OCI-LY7 (cell line): Measurements from ENCODE around the gene JPT1. TPM values are rescaled to one million over a fixed set of nuclear protein-coding genes. Genes with fewer than 3 reads are reported as not detected.

Experiments used
- BruUV-seq: library from RNA; stranded (reverse); fragments of 400-500 nt; replicated peaks from 2 replicates; lab custom pipeline; 2021; lab: Mats Ljungman, UMichigan
- CTCF ChIA-PET: fragments of 300-600 bp; sonication (Branson Sonifier 250); formaldehyde crosslinking; loops from one replicate; lab custom pipeline; 2022; ENCODE audit warnings: antibody characterized with exemption; ENCODE audit not compliant: unreplicated experiment; lab: Charles Lee
- POLR2A ChIA-PET: fragments of 300-600 bp; sonication (Branson Sonifier 250); formaldehyde crosslinking; loops from one replicate; lab custom pipeline; 2022; ENCODE audit warnings: antibody characterized with exemption; lab: Charles Lee
- DNase-seq: peaks from one replicate; pipeline ENCODE4 v3.0.0-alpha.2; 2015; ENCODE audit warnings: low spot score
- H2AFZ ChIP-seq: fragments of 200-600 bp; sonication (generic), shearing (Covaris generic); 2 replicates; pipeline ENCODE4 v1.6.1; 2014; ENCODE audit warnings: mild to moderate bottlenecking, antibody characterized with exemption, low read length, moderate library complexity
- H3K27ac ChIP-seq: fragments of 200-600 bp; sonication (generic); 2 replicates; pipeline ENCODE4 v1.5.1; 2014; ENCODE audit warnings: mixed run types, low read depth, mild to moderate bottlenecking, moderate library complexity, low read length, inconsistent platforms; ENCODE audit not compliant: poor library complexity, severe bottlenecking
- H3K36me3 ChIP-seq: fragments of 200-600 bp; sonication (generic); 2 replicates; pipeline ENCODE4 v1.6.1; 2014; ENCODE audit warnings: mild to moderate bottlenecking, antibody characterized with exemption, low read length, moderate library complexity, mixed read lengths; ENCODE audit not compliant: insufficient read depth
- H3K4me1 ChIP-seq: fragments of 200-600 bp; sonication (generic); 2 replicates; pipeline ENCODE4 v1.5.1; 2014; ENCODE audit warnings: mild to moderate bottlenecking, low read length; ENCODE audit not compliant: insufficient read depth, poor library complexity, severe bottlenecking
- H3K4me2 ChIP-seq: fragments of 200-600 bp; sonication (generic); 2 replicates; pipeline ENCODE4 v1.6.1; 2014; ENCODE audit warnings: mild to moderate bottlenecking, low read length
- H3K4me3 ChIP-seq: fragments of 200-600 bp; sonication (generic); 2 replicates; pipeline ENCODE4 v1.5.1; 2014; ENCODE audit warnings: mild to moderate bottlenecking, low read depth, low read length; ENCODE audit not compliant: poor library complexity, severe bottlenecking
- H3K79me2 ChIP-seq: fragments of 200-600 bp; sonication (generic); 2 replicates; pipeline ENCODE4 v1.6.1; 2016; ENCODE audit warnings: low read depth, mild to moderate bottlenecking, low read length, moderate library complexity, mixed read lengths; ENCODE audit not compliant: insufficient read depth
- H3K9me2 ChIP-seq: fragments of 200-600 bp; sonication (generic); 2 replicates; pipeline ENCODE4 v1.6.1; 2016; ENCODE audit warnings: mild to moderate bottlenecking, low read length, mixed read lengths; ENCODE audit not compliant: insufficient read depth
- H3K9me3 ChIP-seq: fragments of 200-600 bp; sonication (generic); 2 replicates; pipeline ENCODE4 v1.6.1; 2014; ENCODE audit warnings: mild to moderate bottlenecking, mixed run types, low read length, mixed read lengths
- H4K20me1 ChIP-seq: fragments of 200-600 bp; sonication (generic); 2 replicates; pipeline ENCODE4 v1.6.1; 2014; ENCODE audit warnings: mild to moderate bottlenecking, antibody characterized with exemption, low read length, moderate library complexity, mixed read lengths; ENCODE audit not compliant: insufficient read depth
- CTCF ChIP-seq: fragments of 200-600 bp; sonication (generic); conservative IDR thresholded peaks from 2 replicates; pipeline ENCODE4 v1.5.1; 2014; ENCODE audit warnings: mild to moderate bottlenecking, antibody characterized with exemption, low read length, moderate library complexity, mixed read lengths
- EZH2phosphoT487 ChIP-seq: fragments of 200-600 bp; sonication (generic); IDR thresholded peaks from 2 replicates; pipeline ENCODE4 v1.6.1; 2018; ENCODE audit warnings: low read depth, borderline replicate concordance, mild to moderate bottlenecking, mixed run types, antibody characterized with exemption, low read length, moderate library complexity, mixed read lengths
- intact Hi-C: fragments of 100-400 bp; cut with micrococcal nuclease; formaldehyde crosslinking; loops from one replicate; pipeline ENCODE4 v1.10.0; 2022; ENCODE audit not compliant: unreplicated experiment
- total RNA-seq, 2 experiments: library from RNA; depleted of rRNA in 1 of 2; stranded (reverse); fragments of >200 nt in 1 of 2; shearing (Covaris generic) in 1 of 2; gene quantifications; 2 replicates each; pipeline ENCODE4 v1.2.3, GENCODE V29; 2014 to 2022

JPT1 gene
- total RNA-seq, 2 experiments from 2014 or later = 121 to 251 TPM

- Histone ChIP-seq H3K79me2 (no peaks in the 10 kb centered on the region), H3K27ac (no peak overlapping the region), H3K4me2 (no peak overlapping the region), H3K4me1 (peaks cover 19% of the 10 kb centered on the region), H3K9me3 (no peaks in the 10 kb centered on the region), H3K4me3 (no peak overlapping the region), H3K36me3 (no peaks in the 10 kb centered on the region), H4K20me1 (no peaks in the 10 kb centered on the region), H2AFZ (no peak overlapping the region), H3K9me2 (no peaks in the 10 kb centered on the region)
- TF ChIP-seq CTCF (no peak), EZH2phosphoT487 (no peak)
- BruUV-seq = no TSS peak
- intact Hi-C loops = no loop called here
- no peak for DNase-seq
- CTCF ChIA-PET = no interaction called here
- POLR2A ChIA-PET = interaction anchor here (0.7 kb wide), 1 partner anchor 15 kb away, joined by 4 read pairs; no protein-coding TSS in a partner anchor
These were observed 62.4 kb downstream of the JPT1 start for GRCh38 chr17:75091855-75092327.

DNA sequence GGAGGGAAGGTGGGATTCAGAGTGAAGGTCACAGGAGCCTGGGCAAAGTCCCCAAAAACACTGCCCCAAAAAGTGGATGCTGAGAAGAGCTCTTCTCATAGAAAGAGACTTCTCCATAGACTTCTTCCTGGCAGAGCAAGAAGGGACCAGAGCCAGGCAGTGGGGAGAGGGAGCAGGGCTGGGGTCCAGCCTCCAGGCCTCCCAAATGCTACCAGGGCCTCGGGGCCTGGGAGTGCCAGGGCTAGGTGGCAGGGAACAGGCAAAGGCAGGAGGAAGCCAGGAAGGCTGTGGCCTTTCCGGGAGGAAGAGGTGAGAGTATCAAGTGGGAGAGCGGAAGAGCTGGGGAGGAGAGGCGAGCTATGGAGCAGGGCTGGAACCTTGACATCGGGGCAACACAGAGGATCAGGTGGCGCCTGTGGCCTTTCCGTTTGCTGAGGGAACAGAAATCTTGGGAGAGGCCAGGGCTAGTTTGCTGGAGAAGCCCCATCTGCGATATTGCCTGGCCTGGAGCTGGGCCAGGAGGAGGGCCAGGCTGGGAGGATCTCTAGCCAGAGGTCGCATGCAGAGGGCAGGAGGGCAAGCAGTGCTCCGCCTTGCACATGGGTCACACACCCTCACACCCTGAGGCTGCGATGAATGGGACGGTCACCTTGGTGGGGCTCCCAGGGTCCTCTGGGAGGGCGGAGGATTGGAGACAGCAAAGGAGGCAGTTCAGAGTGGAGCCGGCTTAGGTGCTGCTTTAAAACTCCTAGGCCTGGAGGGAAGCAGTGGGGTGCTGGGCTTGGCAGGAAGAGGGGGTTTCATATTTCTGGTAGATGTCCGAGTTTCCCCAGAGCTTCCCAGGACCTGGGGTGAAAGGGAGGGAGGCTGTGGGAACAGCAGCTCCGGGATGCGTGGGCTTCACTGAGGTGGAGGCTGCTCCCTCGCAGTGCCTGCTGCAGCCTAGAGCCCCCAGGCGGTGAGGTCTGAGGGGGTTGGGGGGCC, 63.1 kb downstream of the JPT1 start:
- intact Hi-C loops = no loop called here
- Histone ChIP-seq H3K4me1 (peaks cover 19% of the 10 kb centered on the region), H3K27ac (no peak overlapping the region), H3K9me2 (no peaks in the 10 kb centered on the region), H4K20me1 (no peaks in the 10 kb centered on the region), H3K79me2 (no peaks in the 10 kb centered on the region), H3K9me3 (no peaks in the 10 kb centered on the region), H3K4me3 (no peak overlapping the region), H3K36me3 (no peaks in the 10 kb centered on the region), H2AFZ (no peak overlapping the region), H3K4me2 (no peak overlapping the region)
- ChIA-PET POLR2A (interaction anchor here (0.6 to 1.0 kb wide), 2 partner anchors 42 to 97 kb away, joined by 3 read pairs; no protein-coding TSS in a partner anchor), CTCF (no interaction called here)
- BruUV-seq = no TSS peak
- DNase-seq = no peak
- no peak for TF ChIP-seq EZH2phosphoT487
- TF ChIP-seq CTCF = no peak
